Measurements from ENCODE around the gene MAD1L1.
"Not testable (repeated sequence)": the region's sequence is repeated elsewhere in the genome, so short reads cannot be mapped to it uniquely, and the experiment has no call there.

MAD1L1 gene

GRCh38 chr7:1867370-1868260, 365.1 kb downstream of the MAD1L1 start:
- Histone ChIP-seq H3K9ac (ENCODE audit: low read depth, low read length) (no peak overlapping the region), H3K4me1 (ENCODE audit: insufficient read depth, low read length) (0 out of 2 replicates have a peak, but pooled peaks cover 2% of the 10 kb centered on the region), H3K9me3 (ENCODE audit: control insufficient read depth, insufficient read depth, low read length) (no peaks in the 10 kb centered on the region), H3K36me3 (ENCODE audit: insufficient read depth, low read length) (no peaks in the 10 kb centered on the region)

GRCh38 chr7:1866601-1867000, 366.1 kb downstream of the MAD1L1 start:
- Histone ChIP-seq H3K9me3 (ENCODE audit: control insufficient read depth, insufficient read depth, low read length) (no peaks in the 10 kb centered on the region), H3K4me1 (ENCODE audit: insufficient read depth, low read length) (0 out of 2 replicates have a peak, but pooled peaks cover 2% of the 10 kb centered on the region), H3K9ac (ENCODE audit: low read depth, low read length) (no peak overlapping the region), H3K36me3 (ENCODE audit: insufficient read depth, low read length) (no peaks in the 10 kb centered on the region)

- Histone ChIP-seq H3K9me3 (ENCODE audit: control insufficient read depth, insufficient read depth, low read length) (no peaks in the 10 kb centered on the region), H3K4me1 (ENCODE audit: insufficient read depth, low read length) (0 out of 2 replicates have a peak, but pooled peaks cover 2% of the 10 kb centered on the region), H3K9ac (ENCODE audit: low read depth, low read length) (no peak overlapping the region), H3K36me3 (ENCODE audit: insufficient read depth, low read length) (no peaks in the 10 kb centered on the region)
These were observed 367.0 kb downstream of the MAD1L1 start for GRCh38 chr7:1865571-1866255.

GRCh38 chr7:1865000-1865555, 367.7 kb downstream of the MAD1L1 start:
- 0 out of 2 replicates have a peak, but pooled peaks cover 2% of the 10 kb centered on the region for H3K4me1 ChIP-seq (ENCODE audit: insufficient read depth, low read length)
- H3K9me3 ChIP-seq (ENCODE audit: control insufficient read depth, insufficient read depth, low read length) = no peaks in the 10 kb centered on the region
- no peak overlapping the region for H3K9ac ChIP-seq (ENCODE audit: low read depth, low read length)
- H3K36me3 ChIP-seq (ENCODE audit: insufficient read depth, low read length) = no peaks in the 10 kb centered on the region

GRCh38 chr7:1864161-1864940, 368.4 kb downstream of the MAD1L1 start:
- 0 out of 2 replicates have a peak, but pooled peaks cover 2% of the 10 kb centered on the region for H3K4me1 ChIP-seq (ENCODE audit: insufficient read depth, low read length)
- no peaks in the 10 kb centered on the region for H3K9me3 ChIP-seq (ENCODE audit: control insufficient read depth, insufficient read depth, low read length)
- no peaks in the 10 kb centered on the region for H3K36me3 ChIP-seq (ENCODE audit: insufficient read depth, low read length)
- no peak overlapping the region for H3K9ac ChIP-seq (ENCODE audit: low read depth, low read length)

GRCh38 chr7:1863091-1863900, 369.4 kb downstream of the MAD1L1 start:
- 0 out of 2 replicates have a peak, but pooled peaks cover 2% of the 10 kb centered on the region for H3K4me1 ChIP-seq (ENCODE audit: insufficient read depth, low read length)
- H3K9ac ChIP-seq (ENCODE audit: low read depth, low read length) = no peak overlapping the region
- H3K9me3 ChIP-seq (ENCODE audit: control insufficient read depth, insufficient read depth, low read length) = no peaks in the 10 kb centered on the region
- H3K36me3 ChIP-seq (ENCODE audit: insufficient read depth, low read length) = no peaks in the 10 kb centered on the region

GRCh38 chr7:1862560-1862959, 370.2 kb downstream of the MAD1L1 start:
- Histone ChIP-seq H3K9me3 (ENCODE audit: control insufficient read depth, insufficient read depth, low read length) (no peaks in the 10 kb centered on the region), H3K36me3 (ENCODE audit: insufficient read depth, low read length) (no peaks in the 10 kb centered on the region), H3K9ac (ENCODE audit: low read depth, low read length) (no peak overlapping the region), H3K4me1 (ENCODE audit: insufficient read depth, low read length) (0 out of 2 replicates have a peak, but pooled peaks cover 2% of the 10 kb centered on the region)

- H3K9me3 ChIP-seq (ENCODE audit: control insufficient read depth, insufficient read depth, low read length) = no peaks in the 10 kb centered on the region
- H3K4me1 ChIP-seq (ENCODE audit: insufficient read depth, low read length) = 0 out of 2 replicates have a peak, but pooled peaks cover 2% of the 10 kb centered on the region
- no peak overlapping the region for H3K9ac ChIP-seq (ENCODE audit: low read depth, low read length)
- H3K36me3 ChIP-seq (ENCODE audit: insufficient read depth, low read length) = no peaks in the 10 kb centered on the region
These were observed 370.8 kb downstream of the MAD1L1 start for GRCh38 chr7:1861799-1862458.

GRCh38 chr7:1860881-1861798, 371.6 kb downstream of the MAD1L1 start:
- not testable (repeated sequence) for H3K9me3 ChIP-seq (ENCODE audit: control insufficient read depth, insufficient read depth, low read length); H3K36me3 ChIP-seq (ENCODE audit: insufficient read depth, low read length); H3K4me1 ChIP-seq (ENCODE audit: insufficient read depth, low read length); H3K9ac ChIP-seq (ENCODE audit: low read depth, low read length)

GRCh38 chr7:1859266-1860035, 373.3 kb downstream of the MAD1L1 start:
- Histone ChIP-seq H3K9me3 (ENCODE audit: control insufficient read depth, insufficient read depth, low read length) (no peaks in the 10 kb centered on the region), H3K4me1 (ENCODE audit: insufficient read depth, low read length) (0 out of 2 replicates have a peak, but pooled peaks cover 2% of the 10 kb centered on the region), H3K9ac (ENCODE audit: low read depth, low read length) (no peak overlapping the region), H3K36me3 (ENCODE audit: insufficient read depth, low read length) (no peaks in the 10 kb centered on the region)

- H3K9me3 ChIP-seq (ENCODE audit: control insufficient read depth, insufficient read depth, low read length) = no peaks in the 10 kb centered on the region
- H3K4me1 ChIP-seq (ENCODE audit: insufficient read depth, low read length) = no peaks in the 10 kb centered on the region
- no peak overlapping the region for H3K9ac ChIP-seq (ENCODE audit: low read depth, low read length)
- no peaks in the 10 kb centered on the region for H3K36me3 ChIP-seq (ENCODE audit: insufficient read depth, low read length)
These were observed 374.1 kb downstream of the MAD1L1 start for GRCh38 chr7:1858435-1859265.

Measured in ES-I3 (cell line).